Astrocyte (in vitro differentiated cells and primary cell): ENCODE data around the gene TMEM8B. TPM values are rescaled to one million over a fixed set of nuclear protein-coding genes. Genes with fewer than 3 reads are reported as not detected.
A peak's percentile ranks its signal among the peaks of the same experiment; 100 is the strongest.

ENCODE experiments used
- DNase-seq: peaks from one replicate; pipeline ENCODE4 v3.0.0-alpha.2; 2010; ENCODE audit warnings: low read depth
- FAIRE-seq: peaks from 2 replicates; lab custom pipeline; 2011; peaks lifted over from hg19 to GRCh38; lab: Jason Lieb, UNC
- H2AFZ ChIP-seq: 2 replicates; pipeline ENCODE4 v1.6.0; 2012; ENCODE audit warnings: low read depth, low read length, inconsistent platforms
- H3K27ac ChIP-seq: 2 replicates; pipeline ENCODE4 v1.5.1; 2011; ENCODE audit warnings: low read depth, low read length, inconsistent platforms
- H3K27me3 ChIP-seq: 2 replicates; pipeline ENCODE4 v1.6.0; 2011; ENCODE audit warnings: low read length, inconsistent platforms; ENCODE audit not compliant: insufficient read depth
- H3K36me3 ChIP-seq: 2 replicates; pipeline ENCODE4 v1.5.1; 2011; ENCODE audit warnings: low read length, inconsistent platforms; ENCODE audit not compliant: insufficient read depth
- H3K4me1 ChIP-seq: 2 replicates; pipeline ENCODE4 v1.5.1; 2011; ENCODE audit warnings: low read length, inconsistent platforms; ENCODE audit not compliant: insufficient read depth
- H3K4me2 ChIP-seq: 2 replicates; pipeline ENCODE4 v1.6.0; 2012; ENCODE audit warnings: low read length, inconsistent platforms
- H3K4me3 ChIP-seq: 2 replicates; pipeline ENCODE4 v1.5.1; 2011; ENCODE audit warnings: low read depth, mild to moderate bottlenecking, low read length, inconsistent platforms; ENCODE audit not compliant: insufficient read depth
- H3K79me2 ChIP-seq: 2 replicates; pipeline ENCODE4 v1.6.0; 2012; ENCODE audit warnings: mild to moderate bottlenecking, low read length, inconsistent platforms; ENCODE audit not compliant: insufficient read depth
- H3K9ac ChIP-seq: 2 replicates; pipeline ENCODE4 v1.6.0; 2012; ENCODE audit warnings: mild to moderate bottlenecking, low read length, inconsistent platforms
- H3K9me3 ChIP-seq: 2 replicates; pipeline ENCODE4 v1.5.1; 2012; ENCODE audit warnings: low read depth, mild to moderate bottlenecking, low read length, inconsistent platforms; ENCODE audit not compliant: insufficient read depth
- H4K20me1 ChIP-seq: 2 replicates; pipeline ENCODE4 v1.6.0; 2012; ENCODE audit warnings: low read length, inconsistent platforms; ENCODE audit not compliant: insufficient read depth
- H3K27ac Mint-ChIP-seq: one replicate; pipeline ENCODE4 v1.8.0; 2021; ENCODE audit warnings: mild to moderate bottlenecking, mixed read lengths; ENCODE audit not compliant: unreplicated experiment
- H3K27me3 Mint-ChIP-seq: one replicate; pipeline ENCODE4 v1.8.0; 2021; ENCODE audit warnings: low read depth, mixed read lengths; ENCODE audit not compliant: unreplicated experiment
- H3K36me3 Mint-ChIP-seq: one replicate; pipeline ENCODE4 v1.8.0; 2021; ENCODE audit warnings: low read depth, mixed read lengths; ENCODE audit not compliant: unreplicated experiment
- H3K4me1 Mint-ChIP-seq: one replicate; pipeline ENCODE4 v1.8.0; 2021; ENCODE audit warnings: low read depth, mixed read lengths; ENCODE audit not compliant: unreplicated experiment
- H3K4me3 Mint-ChIP-seq: one replicate; pipeline ENCODE4 v1.8.0; 2021; ENCODE audit warnings: mild to moderate bottlenecking, moderate library complexity, mixed read lengths; ENCODE audit not compliant: unreplicated experiment
- H3K9me3 Mint-ChIP-seq: one replicate; pipeline ENCODE4 v1.8.0; 2021; ENCODE audit warnings: mild to moderate bottlenecking, mixed read lengths; ENCODE audit not compliant: unreplicated experiment
- CTCF ChIP-seq: IDR thresholded peaks from 2 replicates; pipeline ENCODE4 v1.5.1; 2011; ENCODE audit warnings: low read depth, mild to moderate bottlenecking, inconsistent platforms, low read length, moderate library complexity; ENCODE audit not compliant: insufficient read depth
- EZH2 ChIP-seq: IDR thresholded peaks from 2 replicates; pipeline ENCODE4 v1.6.1; 2012; ENCODE audit warnings: mild to moderate bottlenecking, low read length, inconsistent platforms; ENCODE audit not compliant: insufficient read depth
- total RNA-seq: library from RNA; stranded (reverse); gene quantifications from 2 replicates; pipeline ENCODE4 v1.2.1, GENCODE V29; 2021

Gene TMEM8B
- total RNA-seq, 1 donor from 2014 or later = 8.9 TPM

- Histone ChIP-seq H3K79me2 (peaks cover 4% of the 10 kb centered on the region), H4K20me1 (no peaks in the 10 kb centered on the region), H3K4me3 (peak within 1 kb of the TSS; percentile 64), H2AFZ (peak within 1 kb of the TSS; percentile 80), H3K36me3 (peaks cover 10% of the 10 kb centered on the region), H3K4me2 (peak within 1 kb of the TSS; percentile 90), H3K9ac (peak within 1 kb of the TSS; percentile 69), H3K4me1 (peaks cover 15% of the 10 kb centered on the region), H3K27ac (no peak within 1 kb of the TSS), H3K27me3 (no peaks in the 10 kb centered on the region), H3K9me3 (no peaks in the 10 kb centered on the region)
- FAIRE-seq (peak; percentile 68), DNase-seq (peak; percentile 94)
- Mint-ChIP-seq H3K36me3 (peaks cover 6% of the 10 kb centered on the region), H3K9me3 (no peaks in the 10 kb centered on the region), H3K4me1 (peaks cover 11% of the 10 kb centered on the region), H3K4me3 (peak within 1 kb of the TSS; percentile 81), H3K27ac (peak within 1 kb of the TSS; percentile 80), H3K27me3 (no peaks in the 10 kb centered on the region)
- TF ChIP-seq EZH2 = no peak
- no peak for TF ChIP-seq CTCF
Measured at GRCh38 chr9:35812025-35812602, 16.9 kb upstream of the TMEM8B start, which contains the start of gene SPAG8. SPAG8 (minus strand) TSS chr9:35812262; CDS start chr9:35812147, 115 bp downstream.

- FAIRE-seq (no peak), DNase-seq (no peak)
- peak overlapping the region; percentile 95 for H3K4me2 ChIP-seq
- peak overlapping the region; percentile 88 for H3K9ac ChIP-seq
- no peaks in the 10 kb centered on the region for H3K27me3 ChIP-seq
- H3K36me3 Mint-ChIP-seq = peaks cover 8% of the 10 kb centered on the region
- H3K9me3 ChIP-seq = no peaks in the 10 kb centered on the region
- peak overlapping the region; percentile 84 for H3K4me3 ChIP-seq
- peaks cover 15% of the 10 kb centered on the region for H3K4me1 ChIP-seq
- H3K27ac ChIP-seq = no peak overlapping the region
- no peaks in the 10 kb centered on the region for H4K20me1 ChIP-seq
- no peak for TF ChIP-seq EZH2
- TF ChIP-seq CTCF = peak; percentile 31
- H3K27me3 Mint-ChIP-seq = peaks cover 7% of the 10 kb centered on the region
- H3K4me3 Mint-ChIP-seq = peak overlapping the region; percentile 88
- no peak overlapping the region for H2AFZ ChIP-seq
- no peaks in the 10 kb centered on the region for H3K36me3 ChIP-seq
- H3K4me1 Mint-ChIP-seq = peaks cover 11% of the 10 kb centered on the region
- no peak overlapping the region for H3K27ac Mint-ChIP-seq
- H3K9me3 Mint-ChIP-seq = no peaks in the 10 kb centered on the region
- H3K79me2 ChIP-seq = peaks cover 4% of the 10 kb centered on the region
Measured at GRCh38 chr9:35813434-35814105, 15.5 kb upstream of the TMEM8B start.
